ENCODE measurements around the gene CGB7. TPM values are rescaled to one million over a fixed set of nuclear protein-coding genes. Genes with fewer than 3 reads are reported as not detected.

The CGB7 gene
- total RNA-seq: not detected

- Mint-ChIP-seq H3K36me3 (ENCODE audit: low read depth) (no peaks in the 10 kb centered on the region), H3K4me3 (peak within 1 kb of the TSS; percentile 51), H3K27ac (no peak within 1 kb of the TSS), H3K27me3 (peaks cover 59% of the 10 kb centered on the region), H3K4me1 (peaks cover 23% of the 10 kb centered on the region), H3K9me3 (no peaks in the 10 kb centered on the region)
- ChIA-PET CTCF (interaction anchor here (0.6 to 2.0 kb wide), 7 partner anchors 8 to 216 kb away, joined by 3 to 7 read pairs (median 3); partner anchors contain the start of gene LIN7B), POLR2A (no interaction called here)
- DNase-seq: peak; percentile 30
These were observed at the start of gene CGB7 for GRCh38 chr19:49057636-49058234. Gene CGB7, minus strand, starts transcription at chr19:49057749. Its CDS starts 2,374 bp downstream, at chr19:49055375.

- H3K4me3 Mint-ChIP-seq: no peak overlapping the region
- DNase-seq: peak; percentile 71
- ChIA-PET CTCF (interaction anchor here (0.7 to 4.1 kb wide), 8 partner anchors 7 to 48 kb away, joined by 3 to 20 read pairs (median 6); partner anchors contain the start of genes HRC and LIN7B), POLR2A (no interaction called here)
- H3K27ac Mint-ChIP-seq: peak overlapping the region; percentile 56
- no peaks in the 10 kb centered on the region for H3K27me3 Mint-ChIP-seq
- H3K9me3 Mint-ChIP-seq: no peaks in the 10 kb centered on the region
- H3K4me1 Mint-ChIP-seq: peaks cover 4% of the 10 kb centered on the region
- peaks cover 36% of the 10 kb centered on the region for H3K36me3 Mint-ChIP-seq (ENCODE audit: low read depth)
These were observed 49.1 kb upstream of the CGB7 start for GRCh38 chr19:49106648-49107135.

GRCh38 chr19:49104229-49104864 lies 46.8 kb upstream of the CGB7 start:
- H3K4me3 Mint-ChIP-seq: no peak overlapping the region
- H3K36me3 Mint-ChIP-seq (ENCODE audit: low read depth): peaks cover 48% of the 10 kb centered on the region
- no peaks in the 10 kb centered on the region for H3K9me3 Mint-ChIP-seq
- H3K27ac Mint-ChIP-seq: no peak overlapping the region
- ChIA-PET POLR2A (no interaction called here), CTCF (interaction anchor here (0.6 to 4.1 kb wide), 2 partner anchors 10 to 393 kb away, joined by 3 to 20 read pairs; partner anchors contain the start of gene LIN7B)
- peaks cover 2% of the 10 kb centered on the region for H3K4me1 Mint-ChIP-seq
- DNase-seq: no peak
- no peaks in the 10 kb centered on the region for H3K27me3 Mint-ChIP-seq

- Mint-ChIP-seq H3K27me3 (no peaks in the 10 kb centered on the region), H3K4me1 (peaks cover 4% of the 10 kb centered on the region), H3K9me3 (no peaks in the 10 kb centered on the region), H3K36me3 (ENCODE audit: low read depth) (peaks cover 47% of the 10 kb centered on the region), H3K27ac (no peak overlapping the region), H3K4me3 (no peak overlapping the region)
- CTCF ChIA-PET: interaction anchor here (4.1 kb wide), 1 partner anchor 11 kb away, joined by 20 read pairs; the partner anchor contains the start of gene LIN7B
- POLR2A ChIA-PET: no interaction called here
- DNase-seq: no peak
These were observed 46.0 kb upstream of the CGB7 start for GRCh38 chr19:49103331-49104085.

- ChIA-PET POLR2A (no interaction called here), CTCF (no interaction called here)
- H3K36me3 Mint-ChIP-seq (ENCODE audit: low read depth): peaks cover 50% of the 10 kb centered on the region
- H3K27me3 Mint-ChIP-seq: no peaks in the 10 kb centered on the region
- H3K9me3 Mint-ChIP-seq: no peaks in the 10 kb centered on the region
- no peak for DNase-seq
- H3K27ac Mint-ChIP-seq: no peak overlapping the region
- H3K4me1 Mint-ChIP-seq: peaks cover 13% of the 10 kb centered on the region
- H3K4me3 Mint-ChIP-seq: no peak overlapping the region
These were observed 44.8 kb upstream of the CGB7 start for GRCh38 chr19:49102303-49102702.

DNA sequence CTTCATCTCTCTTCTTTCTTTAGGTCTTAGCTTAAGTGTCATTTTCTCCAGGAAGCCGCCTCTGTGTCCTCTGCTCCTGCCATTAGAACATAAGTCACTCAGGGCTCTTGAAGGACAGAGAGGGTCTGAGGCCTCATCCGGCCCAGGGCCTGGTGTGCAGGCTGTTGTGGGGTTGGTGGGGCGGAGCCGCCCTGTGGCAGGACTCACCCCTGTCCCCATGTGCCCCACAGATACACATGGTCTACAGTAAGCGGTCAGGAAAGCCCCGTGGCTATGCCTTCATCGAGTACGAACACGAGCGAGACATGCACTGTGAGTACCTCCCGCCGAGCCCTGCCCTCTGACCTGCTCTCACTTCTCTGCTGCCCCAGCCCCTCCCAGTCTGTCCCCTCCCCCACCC lies 43.6 kb upstream of the CGB7 start:
- no peak overlapping the region for H3K27ac Mint-ChIP-seq

GRCh38 chr19:49098795-49099194 lies 41.2 kb upstream of the CGB7 start:
- H3K4me1 Mint-ChIP-seq: peaks cover 18% of the 10 kb centered on the region
- no peak overlapping the region for H3K4me3 Mint-ChIP-seq
- H3K27me3 Mint-ChIP-seq: no peaks in the 10 kb centered on the region
- H3K36me3 Mint-ChIP-seq (ENCODE audit: low read depth): peaks cover 40% of the 10 kb centered on the region
- H3K9me3 Mint-ChIP-seq: no peaks in the 10 kb centered on the region
- no peak for DNase-seq
- POLR2A ChIA-PET: no interaction called here
- CTCF ChIA-PET: interaction anchor here (1.0 to 2.6 kb wide), 11 partner anchors 7 to 159 kb away, joined by 3 to 22 read pairs (median 9); partner anchors contain the start of genes CGB7 and LIN7B
- H3K27ac Mint-ChIP-seq: peak overlapping the region; percentile 33

More for the DNA sequence above, 43.6 kb upstream of the CGB7 start:
- Mint-ChIP-seq H3K27me3 (no peaks in the 10 kb centered on the region), H3K4me3 (no peak overlapping the region), H3K36me3 (ENCODE audit: low read depth) (peaks cover 44% of the 10 kb centered on the region), H3K4me1 (peaks cover 18% of the 10 kb centered on the region), H3K9me3 (no peaks in the 10 kb centered on the region)
- no peak for DNase-seq
- POLR2A ChIA-PET: no interaction called here
- CTCF ChIA-PET: interaction anchor here (0.6 to 1.3 kb wide), 4 partner anchors 8 to 150 kb away, joined by 3 to 6 read pairs (median 3); partner anchors contain the start of gene LIN7B

DNA sequence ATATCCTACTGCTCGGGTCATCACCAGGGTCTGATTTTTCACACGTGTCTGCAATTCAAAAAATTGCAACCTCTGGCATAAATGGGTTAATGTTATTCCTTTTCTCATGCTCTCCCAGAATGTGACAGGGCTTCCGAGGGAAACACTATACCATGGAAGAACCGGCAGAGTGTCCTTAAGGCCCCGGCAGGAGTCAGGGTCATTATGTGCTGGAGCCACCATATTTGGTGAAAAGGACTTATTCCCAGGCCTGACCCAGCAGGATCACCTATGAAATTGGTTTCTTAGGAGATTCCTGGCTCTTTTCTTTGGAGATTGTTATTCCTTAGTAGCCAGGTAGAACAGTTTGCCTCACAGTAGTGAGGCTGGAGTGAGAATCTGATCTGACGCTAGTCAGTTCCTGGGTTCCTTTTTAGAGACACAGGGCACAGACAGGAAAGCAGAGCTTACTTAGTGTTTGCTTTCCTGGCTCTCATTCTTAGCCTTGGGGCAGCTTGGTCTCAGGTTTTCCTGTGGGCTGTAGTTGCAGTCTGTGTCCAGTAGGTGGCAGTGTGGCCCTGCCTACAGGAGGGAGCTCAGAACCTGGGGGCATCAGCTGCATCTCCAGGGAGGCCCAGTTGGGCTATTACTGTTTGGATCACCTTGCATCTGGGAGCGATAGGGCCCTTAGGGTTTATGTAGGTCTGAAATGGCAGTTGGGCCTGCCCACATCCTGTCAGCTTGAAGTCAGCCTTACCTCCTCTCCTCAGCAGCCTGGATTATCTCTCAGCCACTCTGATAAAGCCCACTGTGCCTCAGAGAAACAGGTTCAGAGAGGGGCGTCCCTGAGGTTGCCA lies 40.1 kb upstream of the CGB7 start:
- CTCF ChIA-PET: interaction anchor here (0.5 to 2.6 kb wide), 40 partner anchors 9 to 444 kb away, joined by 3 to 22 read pairs (median 6); partner anchors contain the start of genes CGB7, LIN7B and RUVBL2
- H3K4me3 Mint-ChIP-seq: no peak overlapping the region
- H3K27me3 Mint-ChIP-seq: no peaks in the 10 kb centered on the region
- peak overlapping the region; percentile 77 for H3K27ac Mint-ChIP-seq
- peak; percentile 78 for DNase-seq
- H3K9me3 Mint-ChIP-seq: no peaks in the 10 kb centered on the region
- peaks cover 44% of the 10 kb centered on the region for H3K36me3 Mint-ChIP-seq (ENCODE audit: low read depth)
- POLR2A ChIA-PET: interaction anchor here (0.6 kb wide), 1 partner anchor 719 kb away, joined by 4 read pairs; no protein-coding TSS in a partner anchor
- H3K4me1 Mint-ChIP-seq: peaks cover 18% of the 10 kb centered on the region

DNA sequence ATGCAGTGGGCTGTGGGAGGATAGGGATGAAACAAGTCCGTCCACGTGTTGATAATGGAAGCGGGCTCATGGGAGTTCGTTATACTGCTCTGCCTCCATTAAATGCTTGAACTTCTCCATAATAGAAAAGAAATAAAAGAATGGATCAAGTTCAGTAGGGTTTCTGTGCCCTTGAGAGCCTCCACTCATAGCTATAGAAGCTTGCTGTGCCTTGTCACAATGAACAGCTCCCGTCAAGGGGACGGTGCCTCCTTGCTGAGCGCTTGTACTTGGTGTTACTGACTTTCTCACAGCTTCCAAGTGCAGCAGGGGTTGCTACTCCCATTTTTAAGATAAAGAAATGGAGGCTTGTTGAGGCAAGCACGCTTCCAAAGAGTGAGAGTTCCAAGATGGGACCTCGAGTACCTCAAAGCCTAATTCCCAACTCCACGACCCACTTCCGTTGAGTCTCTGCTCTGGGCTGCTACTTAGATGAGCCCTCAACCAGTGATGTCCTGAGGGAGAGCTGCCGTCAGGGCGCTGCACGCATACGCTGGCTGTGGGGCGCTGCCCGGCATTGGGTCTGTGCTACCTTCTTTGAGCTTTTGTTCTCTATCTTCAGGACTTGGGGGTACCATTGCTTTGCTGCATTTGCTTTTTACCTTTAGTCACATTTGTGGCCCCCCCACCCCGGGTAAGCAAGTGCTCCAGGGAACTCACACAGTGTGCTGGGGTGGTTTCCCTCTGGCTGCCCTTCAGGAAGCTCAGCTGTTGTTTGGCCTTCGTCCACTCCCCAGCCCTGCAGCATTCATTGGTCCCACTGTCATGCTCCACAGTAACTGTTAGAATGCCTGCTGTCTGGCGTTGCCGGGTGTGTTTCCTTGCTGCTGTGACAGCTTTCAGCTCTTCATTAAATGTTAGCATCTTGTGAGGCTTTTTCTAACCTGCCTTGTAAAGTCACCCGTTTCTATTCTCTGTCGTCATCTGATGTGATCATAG lies 37.2 kb upstream of the CGB7 start:
- Mint-ChIP-seq H3K27me3 (no peaks in the 10 kb centered on the region), H3K36me3 (ENCODE audit: low read depth) (peaks cover 50% of the 10 kb centered on the region), H3K9me3 (no peaks in the 10 kb centered on the region), H3K4me3 (no peak overlapping the region), H3K27ac (no peak overlapping the region), H3K4me1 (peaks cover 27% of the 10 kb centered on the region)
- ChIA-PET POLR2A (no interaction called here), CTCF (interaction anchor here (0.6 to 1.7 kb wide), 4 partner anchors 11 to 311 kb away, joined by 3 read pairs; no protein-coding TSS in a partner anchor)
- DNase-seq: no peak

GRCh38 chr19:49092686-49093085 lies 35.1 kb upstream of the CGB7 start:
- Mint-ChIP-seq H3K4me1 (peaks cover 26% of the 10 kb centered on the region), H3K27ac (no peak overlapping the region), H3K36me3 (ENCODE audit: low read depth) (peaks cover 47% of the 10 kb centered on the region), H3K27me3 (no peaks in the 10 kb centered on the region), H3K4me3 (no peak overlapping the region), H3K9me3 (no peaks in the 10 kb centered on the region)
- POLR2A ChIA-PET: no interaction called here
- CTCF ChIA-PET: interaction anchor here (0.7 to 0.9 kb wide), 2 partner anchors 14 to 103 kb away, joined by 3 to 5 read pairs; no protein-coding TSS in a partner anchor
- no peak for DNase-seq

DNA sequence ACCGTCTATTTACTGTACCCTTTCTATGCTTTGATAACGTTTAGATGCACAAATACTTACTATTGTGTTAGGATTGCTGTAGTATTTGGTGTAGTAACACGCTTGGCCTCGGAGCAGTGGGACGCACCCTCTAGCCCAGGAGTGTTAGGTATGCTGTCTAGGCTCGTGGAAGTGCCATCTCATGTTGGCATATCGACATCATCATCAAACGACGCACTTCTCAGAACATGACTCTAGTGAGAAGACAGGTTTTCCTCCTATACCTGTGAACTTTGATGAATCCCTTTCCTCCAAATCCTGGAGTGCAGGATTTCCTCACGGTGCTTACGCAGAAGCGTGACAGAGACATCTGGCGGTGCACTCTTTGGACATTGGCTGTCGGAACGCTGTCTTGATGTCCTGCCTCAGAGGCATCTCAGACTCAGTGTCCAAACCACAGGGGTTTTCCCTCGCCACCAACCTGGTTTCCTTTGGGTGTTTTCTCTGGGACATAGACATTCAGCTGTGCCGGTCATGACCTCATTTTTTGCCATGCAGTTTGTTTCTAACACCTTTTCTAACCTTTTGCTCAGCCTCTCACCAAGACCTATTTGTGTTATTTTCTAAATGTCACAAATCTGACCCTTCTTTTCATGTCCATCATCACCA lies 34.0 kb upstream of the CGB7 start:
- Mint-ChIP-seq H3K4me1 (peaks cover 23% of the 10 kb centered on the region), H3K27me3 (no peaks in the 10 kb centered on the region), H3K4me3 (no peak overlapping the region), H3K36me3 (ENCODE audit: low read depth) (peaks cover 51% of the 10 kb centered on the region), H3K27ac (no peak overlapping the region), H3K9me3 (no peaks in the 10 kb centered on the region)
- no peak for DNase-seq
- ChIA-PET POLR2A (no interaction called here), CTCF (interaction anchor here (0.9 kb wide), 1 partner anchor 15 kb away, joined by 5 read pairs; no protein-coding TSS in a partner anchor)

Data from activated CD4-positive, alpha-beta T cell treated with anti-CD3 and anti-CD28 coated beads, Interleukin-2, amount 10 ng/mL, durations not matched to agents 7 days and 5 days (primary cell).